Smooth muscle cell (in vitro differentiated cells): ENCODE results near the gene GLIPR1L2. TPM values are rescaled to one million over a fixed set of nuclear protein-coding genes. Genes with fewer than 3 reads are reported as not detected.

Source experiments
- DNase-seq: peaks from one replicate; lab custom pipeline; 2025; ENCODE audit not compliant: unreplicated experiment; lab: John Stamatoyannopoulos, UW
- H2AFZ ChIP-seq: fragments of 200-600 bp; sonication (generic); 2 replicates; pipeline ENCODE4 v1.6.0; 2016; ENCODE audit warnings: antibody characterized with exemption, low read depth, mild to moderate bottlenecking
- H3F3A ChIP-seq: fragments of 200-600 bp; sonication (generic); 2 replicates; pipeline ENCODE4 v1.6.0; 2017; ENCODE audit warnings: antibody characterized with exemption, low read depth
- H3K27ac ChIP-seq: fragments of 200-600 bp; sonication (generic); 2 replicates; pipeline ENCODE4 v1.5.1; 2016; ENCODE audit warnings: low read depth, mild to moderate bottlenecking
- H3K27me3 ChIP-seq: fragments of 200-600 bp; sonication (generic); 2 replicates; pipeline ENCODE4 v1.6.1; 2016; ENCODE audit warnings: low read depth, mild to moderate bottlenecking
- H3K36me3 ChIP-seq: fragments of 200-600 bp; sonication (generic); 2 replicates; pipeline ENCODE4 v1.5.1; 2016; ENCODE audit warnings: low read depth
- H3K4me1 ChIP-seq: fragments of 200-600 bp; sonication (generic); 2 replicates; pipeline ENCODE4 v1.5.1; 2016; ENCODE audit warnings: low read depth
- H3K4me2 ChIP-seq: fragments of 200-600 bp; sonication (generic); 2 replicates; pipeline ENCODE4 v1.6.0; 2016; ENCODE audit warnings: mild to moderate bottlenecking
- H3K4me3 ChIP-seq: fragments of 200-600 bp; sonication (generic); 2 replicates; pipeline ENCODE4 v1.5.1; 2016; ENCODE audit warnings: mild to moderate bottlenecking
- H3K79me2 ChIP-seq: fragments of 200-600 bp; sonication (generic); 2 replicates; pipeline ENCODE4 v1.6.0; 2016; ENCODE audit warnings: low read depth, mild to moderate bottlenecking
- H3K9ac ChIP-seq: fragments of 200-600 bp; sonication (generic); 2 replicates; pipeline ENCODE4 v1.6.0; 2016; ENCODE audit warnings: low read depth
- H3K9me3 ChIP-seq: fragments of 200-600 bp; sonication (generic); replicated peaks from 2 replicates; pipeline ENCODE4 v1.5.1; 2016; ENCODE audit warnings: low read depth
- H4K20me1 ChIP-seq: fragments of 200-600 bp; sonication (generic); 2 replicates; pipeline ENCODE4 v1.6.0; 2016; ENCODE audit warnings: low read depth
- WGBS: methylation state at CpG from one replicate; pipeline ENCODE4 v1.1.7; 2016; ENCODE audit warnings: low lambda C conversion rate; 5-methylcytosine and 5-hydroxymethylcytosine counted together
- polyA plus RNA-seq: library from polyadenylated mRNA; unstranded; fragments of >200 nt; fragmentation: Nextera tagmentation; extraction: Ambion mirVana; gene quantifications from 2 replicates; pipeline ENCODE4 v1.2.1, GENCODE V29; 2016
- total RNA-seq: library from RNA; depleted of rRNA; stranded (reverse); fragments of >200 nt; gene quantifications from 2 replicates; pipeline ENCODE4 v1.2.3, GENCODE V29; 2014
- TF ChIP-seq, protein P1 (sequence below): fragments of 200-600 bp; sonication (generic); IDR thresholded peaks from 2 replicates; pipeline ENCODE4 v1.5.1; 2017; ENCODE audit warnings: borderline replicate concordance, mild to moderate bottlenecking, antibody characterized with exemption; ENCODE audit not compliant: insufficient read depth, poor library complexity, severe bottlenecking

Gene GLIPR1L2
- total and polyA plus RNA-seq, 2 experiments from 2014 or later = 2.5 TPM; not detected in 1

DNA sequence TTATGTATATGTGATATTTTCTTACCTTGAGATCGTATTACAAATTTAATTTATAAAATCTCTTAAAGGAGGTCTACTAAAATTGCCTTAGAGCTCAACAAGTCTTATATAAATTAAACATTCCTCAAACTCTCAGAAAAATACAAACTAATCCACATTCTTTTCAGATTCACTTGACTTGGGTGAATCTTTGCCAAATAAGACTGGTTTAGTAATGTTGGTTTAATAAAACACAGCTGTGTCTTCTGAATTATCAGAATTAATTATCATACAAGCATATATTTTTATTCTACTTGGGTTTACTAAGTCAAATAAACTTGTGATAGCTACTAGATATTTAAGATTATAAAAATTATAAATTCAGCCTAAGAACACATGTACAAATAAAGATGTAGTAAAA, 13.3 kb downstream of the GLIPR1L2 start:
- TF ChIP-seq, protein P1, sequence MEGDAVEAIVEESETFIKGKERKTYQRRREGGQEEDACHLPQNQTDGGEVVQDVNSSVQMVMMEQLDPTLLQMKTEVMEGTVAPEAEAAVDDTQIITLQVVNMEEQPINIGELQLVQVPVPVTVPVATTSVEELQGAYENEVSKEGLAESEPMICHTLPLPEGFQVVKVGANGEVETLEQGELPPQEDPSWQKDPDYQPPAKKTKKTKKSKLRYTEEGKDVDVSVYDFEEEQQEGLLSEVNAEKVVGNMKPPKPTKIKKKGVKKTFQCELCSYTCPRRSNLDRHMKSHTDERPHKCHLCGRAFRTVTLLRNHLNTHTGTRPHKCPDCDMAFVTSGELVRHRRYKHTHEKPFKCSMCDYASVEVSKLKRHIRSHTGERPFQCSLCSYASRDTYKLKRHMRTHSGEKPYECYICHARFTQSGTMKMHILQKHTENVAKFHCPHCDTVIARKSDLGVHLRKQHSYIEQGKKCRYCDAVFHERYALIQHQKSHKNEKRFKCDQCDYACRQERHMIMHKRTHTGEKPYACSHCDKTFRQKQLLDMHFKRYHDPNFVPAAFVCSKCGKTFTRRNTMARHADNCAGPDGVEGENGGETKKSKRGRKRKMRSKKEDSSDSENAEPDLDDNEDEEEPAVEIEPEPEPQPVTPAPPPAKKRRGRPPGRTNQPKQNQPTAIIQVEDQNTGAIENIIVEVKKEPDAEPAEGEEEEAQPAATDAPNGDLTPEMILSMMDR = no peak
- no peak overlapping the region for H3K4me3 ChIP-seq
- no peaks in the 10 kb centered on the region for H3K9me3 ChIP-seq
- H3K4me2 ChIP-seq = no peak overlapping the region
- no peaks in the 10 kb centered on the region for H3K27me3 ChIP-seq
- H3K27ac ChIP-seq = no peak overlapping the region
- no peak for DNase-seq
- H3K79me2 ChIP-seq = no peaks in the 10 kb centered on the region
- H4K20me1 ChIP-seq = no peaks in the 10 kb centered on the region
- no peaks in the 10 kb centered on the region for H3K4me1 ChIP-seq
- H3K9ac ChIP-seq = no peak overlapping the region
- no peaks in the 10 kb centered on the region for H3F3A ChIP-seq
- no peaks in the 10 kb centered on the region for H3K36me3 ChIP-seq
- WGBS = 89% methylated on average over 1 of the region's 1 CpG
- H2AFZ ChIP-seq = no peak overlapping the region

DNA sequence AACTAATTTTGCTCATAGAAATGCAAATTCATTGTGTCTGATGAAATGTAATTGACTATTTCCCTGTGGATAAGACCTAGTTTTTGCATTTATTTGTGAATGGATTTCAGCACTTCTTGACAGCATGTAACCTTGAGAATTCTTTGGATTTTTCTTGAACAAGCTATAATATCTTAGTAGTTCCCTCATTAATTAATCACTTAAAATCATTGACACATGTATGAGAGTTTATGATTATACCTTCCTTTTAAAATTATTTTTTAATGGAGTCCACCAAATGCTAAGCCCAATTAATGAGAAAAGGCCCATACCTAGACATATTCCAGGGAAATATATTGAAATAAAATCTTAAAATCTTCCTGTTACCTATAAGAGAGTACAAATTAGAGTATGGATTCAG, 16.8 kb downstream of the GLIPR1L2 start:
- Histone ChIP-seq H3K4me3 (no peak overlapping the region), H3K27me3 (no peaks in the 10 kb centered on the region), H2AFZ (no peak overlapping the region), H3K4me2 (no peak overlapping the region), H3F3A (no peaks in the 10 kb centered on the region), H3K9ac (no peak overlapping the region), H4K20me1 (no peaks in the 10 kb centered on the region), H3K79me2 (no peaks in the 10 kb centered on the region), H3K9me3 (no peaks in the 10 kb centered on the region), H3K4me1 (no peaks in the 10 kb centered on the region), H3K27ac (no peak overlapping the region), H3K36me3 (no peaks in the 10 kb centered on the region)
- DNase-seq = no peak
- TF ChIP-seq, protein P1 = no peak

DNA sequence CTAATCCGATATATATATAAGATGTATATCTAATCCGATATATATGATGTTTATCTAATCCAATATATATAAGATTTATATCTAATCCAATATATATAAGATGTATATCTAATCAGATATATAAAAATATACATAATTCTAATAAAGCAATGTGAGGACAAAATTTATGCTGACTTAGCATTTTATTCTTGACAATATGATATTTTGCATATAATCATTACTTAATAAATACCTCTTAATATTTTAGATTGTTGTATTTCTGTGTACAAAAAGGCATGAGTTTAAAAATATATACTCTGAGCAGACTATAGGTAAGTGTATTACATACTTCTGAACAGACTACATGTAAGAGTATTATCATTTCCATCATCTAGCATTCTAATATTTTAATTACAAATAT, 18.9 kb downstream of the GLIPR1L2 start:
- no peaks in the 10 kb centered on the region for H3K36me3 ChIP-seq
- no peaks in the 10 kb centered on the region for H3K27me3 ChIP-seq
- H4K20me1 ChIP-seq = no peaks in the 10 kb centered on the region
- no peak overlapping the region for H2AFZ ChIP-seq
- H3K4me2 ChIP-seq = no peak overlapping the region
- no peak for DNase-seq
- TF ChIP-seq, protein P1 = no peak
- no peaks in the 10 kb centered on the region for H3F3A ChIP-seq
- WGBS = 96% methylated on average over 2 of the region's 2 CpGs
- no peak overlapping the region for H3K4me3 ChIP-seq
- no peaks in the 10 kb centered on the region for H3K9me3 ChIP-seq
- H3K4me1 ChIP-seq = no peaks in the 10 kb centered on the region
- no peak overlapping the region for H3K27ac ChIP-seq
- no peak overlapping the region for H3K9ac ChIP-seq
- no peaks in the 10 kb centered on the region for H3K79me2 ChIP-seq

DNA sequence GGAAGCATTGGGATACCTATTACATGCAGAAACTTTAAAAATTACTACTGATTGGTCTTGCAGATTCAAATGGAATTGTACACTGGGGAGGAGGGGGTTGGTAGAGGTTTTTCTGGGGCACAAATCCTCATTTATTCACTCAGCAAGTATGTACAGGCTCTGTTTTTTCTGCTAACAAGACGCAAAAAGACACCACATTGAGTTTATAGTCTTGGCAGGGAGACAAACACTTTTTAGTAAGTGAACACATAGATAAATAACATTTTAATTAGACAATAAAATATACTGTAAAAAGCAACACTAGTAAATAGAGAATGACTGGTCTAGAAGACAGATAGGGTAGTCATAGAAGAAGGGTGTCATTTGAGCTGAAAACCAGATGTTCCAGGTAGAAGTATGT, 23.8 kb downstream of the GLIPR1L2 start:
- 59% methylated on average over 1 of the region's 1 CpG for WGBS
- no peaks in the 10 kb centered on the region for H3K79me2 ChIP-seq
- H2AFZ ChIP-seq = no peak overlapping the region
- H3K9me3 ChIP-seq = no peaks in the 10 kb centered on the region
- no peak overlapping the region for H3K4me2 ChIP-seq
- no peaks in the 10 kb centered on the region for H3F3A ChIP-seq
- H3K27ac ChIP-seq = no peak overlapping the region
- H3K9ac ChIP-seq = no peak overlapping the region
- no peak overlapping the region for H3K4me3 ChIP-seq
- H3K4me1 ChIP-seq = no peaks in the 10 kb centered on the region
- no peaks in the 10 kb centered on the region for H3K27me3 ChIP-seq
- DNase-seq = no peak
- TF ChIP-seq, protein P1 = no peak
- H4K20me1 ChIP-seq = no peaks in the 10 kb centered on the region
- no peaks in the 10 kb centered on the region for H3K36me3 ChIP-seq
